Rectal smooth muscle tissue (tissue), 1 donor: Measurements from ENCODE around the gene CD96.
"Not testable (repeated sequence)": the region's sequence is repeated elsewhere in the genome, so short reads cannot be mapped to it uniquely, and the experiment has no call there.

ENCODE experiments used
- H3K27ac ChIP-seq: one replicate; pipeline ENCODE4 v1.7.0; 2013; ENCODE audit warnings: low read depth, low read length, inconsistent platforms
- H3K27me3 ChIP-seq: one replicate; pipeline ENCODE4 v1.7.0; 2013; ENCODE audit warnings: low read length; ENCODE audit not compliant: control insufficient read depth, insufficient read depth
- H3K36me3 ChIP-seq: one replicate; pipeline ENCODE4 v1.7.0; 2013; ENCODE audit warnings: low read length; ENCODE audit not compliant: control insufficient read depth, insufficient read depth
- H3K4me1 ChIP-seq: one replicate; pipeline ENCODE4 v1.7.0; 2013; ENCODE audit warnings: low read length; ENCODE audit not compliant: control insufficient read depth, insufficient read depth
- H3K4me3 ChIP-seq: one replicate; pipeline ENCODE4 v1.7.0; 2013; ENCODE audit warnings: low read length
- H3K9ac ChIP-seq: one replicate; pipeline ENCODE4 v1.7.0; 2013; ENCODE audit warnings: low read length

Gene CD96

GRCh38 chr3:111538681-111539083 is 3.3 kb upstream of the CD96 start:
- H3K27ac ChIP-seq = no peak overlapping the region
- H3K27me3 ChIP-seq = no peaks in the 10 kb centered on the region
- no peak overlapping the region for H3K9ac ChIP-seq
- no peaks in the 10 kb centered on the region for H3K4me1 ChIP-seq
- H3K36me3 ChIP-seq = no peaks in the 10 kb centered on the region
- no peak overlapping the region for H3K4me3 ChIP-seq

- Histone ChIP-seq H3K9ac (no peak overlapping the region), H3K4me3 (no peak overlapping the region), H3K36me3 (no peaks in the 10 kb centered on the region), H3K27ac (no peak overlapping the region), H3K27me3 (no peaks in the 10 kb centered on the region), H3K4me1 (no peaks in the 10 kb centered on the region)
Observed at GRCh38 chr3:111539351-111540331, 2.4 kb upstream of the CD96 start.

GRCh38 chr3:111541391-111541790 is 606 bp upstream of the CD96 start:
- no peak overlapping the region for H3K4me3 ChIP-seq
- no peaks in the 10 kb centered on the region for H3K27me3 ChIP-seq
- H3K4me1 ChIP-seq = no peaks in the 10 kb centered on the region
- no peak overlapping the region for H3K27ac ChIP-seq
- H3K9ac ChIP-seq = no peak overlapping the region
- no peaks in the 10 kb centered on the region for H3K36me3 ChIP-seq

DNA sequence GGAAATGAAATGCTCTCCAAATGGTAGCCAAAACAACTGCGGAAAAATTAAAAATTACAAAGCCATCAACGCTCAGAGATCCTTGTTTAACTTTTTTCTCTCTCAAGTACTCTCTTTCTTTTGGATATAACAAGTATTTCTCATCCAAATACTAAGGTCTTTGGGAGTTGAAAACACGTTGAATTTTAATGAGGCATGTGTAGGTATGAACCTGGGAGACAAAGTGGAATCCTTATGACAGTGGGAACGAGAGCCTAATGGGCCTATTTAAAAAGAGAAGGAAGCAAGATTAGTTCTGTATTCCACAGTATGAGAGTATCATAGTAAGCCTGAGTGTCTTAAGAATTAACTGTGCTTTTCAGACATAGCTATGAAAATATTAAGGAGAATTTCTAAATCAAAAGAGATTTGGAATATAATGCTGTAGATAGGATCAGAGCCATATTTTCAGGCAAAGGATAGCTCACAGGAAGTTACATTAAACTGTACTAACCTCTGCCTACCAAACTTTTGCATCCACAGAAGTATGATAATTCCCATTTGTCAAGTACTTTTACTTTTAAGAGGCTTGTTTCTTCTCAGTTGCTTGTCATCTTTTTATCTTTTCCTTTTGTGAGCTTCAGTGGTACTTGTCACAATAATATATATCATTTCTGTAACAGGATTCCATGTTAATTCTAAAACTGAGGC is 759 bp downstream of the CD96 start:
- Histone ChIP-seq H3K27me3 (no peaks in the 10 kb centered on the region), H3K4me3 (peak overlapping the region; percentile 15), H3K27ac (no peak overlapping the region), H3K4me1 (no peaks in the 10 kb centered on the region), H3K36me3 (no peaks in the 10 kb centered on the region), H3K9ac (no peak overlapping the region)

DNA sequence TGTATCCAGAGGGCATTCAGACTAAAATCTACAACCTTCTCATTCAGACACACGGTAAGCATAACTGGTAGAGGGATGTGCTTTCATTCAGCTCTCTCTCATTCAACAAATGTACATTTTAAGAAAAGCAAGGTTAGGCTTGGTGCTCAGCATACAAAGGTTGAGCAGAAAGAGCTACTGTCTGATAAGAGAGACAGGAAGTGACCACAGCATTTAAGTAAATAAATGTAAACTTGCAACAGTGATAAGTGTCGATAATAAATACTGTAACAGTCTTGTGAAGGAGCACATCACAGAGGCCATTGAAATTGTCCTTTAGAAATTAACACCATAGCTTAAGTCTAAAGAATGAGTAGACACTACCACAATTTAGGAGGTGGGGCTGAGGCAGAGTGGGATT is 3.4 kb downstream of the CD96 start:
- Histone ChIP-seq H3K27ac (no peak overlapping the region), H3K27me3 (no peaks in the 10 kb centered on the region), H3K36me3 (no peaks in the 10 kb centered on the region), H3K9ac (no peak overlapping the region), H3K4me3 (no peak overlapping the region), H3K4me1 (no peaks in the 10 kb centered on the region)

GRCh38 chr3:111547631-111548030 is 5.6 kb downstream of the CD96 start:
- Histone ChIP-seq H3K27ac (no peak overlapping the region), H3K4me1 (no peaks in the 10 kb centered on the region), H3K4me3 (no peak overlapping the region), H3K27me3 (no peaks in the 10 kb centered on the region), H3K36me3 (no peaks in the 10 kb centered on the region), H3K9ac (no peak overlapping the region)

DNA sequence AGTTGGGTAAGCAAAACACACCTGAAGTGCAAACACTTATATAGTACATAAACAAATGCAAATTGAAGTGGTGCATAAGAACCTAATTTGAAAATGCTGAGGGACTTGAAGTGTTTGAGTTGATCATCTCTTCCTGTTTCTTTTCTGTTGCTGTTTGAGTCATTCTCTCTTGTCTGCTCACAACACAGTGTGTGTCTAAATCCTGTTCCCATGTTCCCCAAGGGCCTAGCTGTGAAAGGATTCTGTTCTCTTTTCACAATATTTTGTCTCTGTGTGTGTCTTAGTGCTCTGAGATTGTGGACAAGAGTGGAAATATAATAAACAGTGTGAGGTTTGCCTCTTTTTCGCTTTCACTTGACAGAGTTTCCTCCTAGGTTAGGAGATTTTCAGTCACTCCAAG is 6.1 kb downstream of the CD96 start:
- Histone ChIP-seq H3K9ac (no peak overlapping the region), H3K36me3 (no peaks in the 10 kb centered on the region), H3K4me1 (no peaks in the 10 kb centered on the region), H3K27me3 (no peaks in the 10 kb centered on the region), H3K4me3 (no peak overlapping the region), H3K27ac (no peak overlapping the region)

DNA sequence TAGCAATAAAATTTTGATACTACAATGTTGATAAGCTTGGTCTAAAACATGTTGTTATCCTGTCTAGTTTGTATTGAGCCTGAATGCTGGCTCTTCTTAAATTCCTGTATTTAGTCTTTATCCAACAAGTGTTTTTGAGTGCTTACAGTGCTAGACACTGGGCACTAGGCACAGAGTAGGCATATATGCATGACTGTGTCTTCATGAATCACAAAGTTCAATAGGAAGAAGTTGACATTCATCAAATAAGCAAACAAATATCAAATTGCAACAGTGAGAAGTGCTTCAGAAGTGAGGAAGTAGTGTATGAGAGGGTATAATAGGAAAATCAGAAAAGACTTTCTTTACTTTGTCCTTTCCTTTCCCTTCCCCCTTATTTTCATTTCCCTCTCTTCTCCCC is 6.8 kb downstream of the CD96 start:
- Histone ChIP-seq H3K4me1 (no peaks in the 10 kb centered on the region), H3K27ac (no peak overlapping the region), H3K36me3 (no peaks in the 10 kb centered on the region), H3K9ac (no peak overlapping the region), H3K27me3 (no peaks in the 10 kb centered on the region), H3K4me3 (no peak overlapping the region)

DNA sequence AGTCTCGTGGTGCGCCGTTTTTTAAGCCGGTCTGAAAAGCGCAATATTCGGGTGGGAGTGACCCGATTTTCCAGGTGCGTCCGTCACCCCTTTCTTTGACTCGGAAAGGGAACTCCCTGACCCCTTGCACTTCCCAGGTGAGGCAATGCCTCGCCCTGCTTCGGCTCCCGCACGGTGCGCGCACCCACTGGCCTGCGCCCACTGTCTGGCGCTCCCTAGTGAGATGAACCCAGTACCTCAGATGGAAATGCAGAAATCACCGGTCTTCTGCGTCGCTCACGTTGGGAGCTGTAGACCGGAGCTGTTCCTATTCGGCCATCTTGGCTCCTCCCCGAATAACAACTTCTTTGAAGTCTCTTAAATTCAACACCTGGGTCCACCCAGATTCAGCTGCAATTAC is 19.9 kb downstream of the CD96 start:
- not testable (repeated sequence) for H3K4me3 ChIP-seq, H3K27me3 ChIP-seq, H3K9ac ChIP-seq, H3K4me1 ChIP-seq, H3K36me3 ChIP-seq, H3K27ac ChIP-seq

- no peaks in the 10 kb centered on the region for H3K36me3 ChIP-seq
- no peak overlapping the region for H3K27ac ChIP-seq
- no peaks in the 10 kb centered on the region for H3K4me1 ChIP-seq
- no peak overlapping the region for H3K4me3 ChIP-seq
- H3K9ac ChIP-seq = no peak overlapping the region
- no peaks in the 10 kb centered on the region for H3K27me3 ChIP-seq
Observed at GRCh38 chr3:111566844-111567243, 24.8 kb downstream of the CD96 start.

DNA sequence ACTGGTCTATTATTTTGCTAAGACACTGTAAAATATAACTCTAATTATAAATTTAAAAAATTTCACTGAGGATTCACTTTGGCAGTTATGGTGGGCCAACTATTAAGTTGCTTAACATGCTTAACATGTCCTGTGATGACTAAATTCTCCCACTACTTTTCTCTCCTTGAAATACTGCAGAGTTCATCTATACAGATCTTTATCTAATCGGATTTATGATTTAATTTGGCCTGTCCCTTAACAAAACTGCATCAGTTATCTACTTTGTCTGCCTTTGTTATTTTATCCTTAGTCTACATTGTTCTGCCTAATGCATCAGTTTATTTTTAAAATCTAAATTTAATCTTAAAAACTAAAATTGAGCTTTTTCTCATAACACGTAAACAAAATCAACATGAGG is 26.4 kb downstream of the CD96 start:
- no peaks in the 10 kb centered on the region for H3K4me1 ChIP-seq
- H3K4me3 ChIP-seq = no peak overlapping the region
- no peak overlapping the region for H3K9ac ChIP-seq
- no peaks in the 10 kb centered on the region for H3K27me3 ChIP-seq
- H3K27ac ChIP-seq = no peak overlapping the region
- H3K36me3 ChIP-seq = no peaks in the 10 kb centered on the region

DNA sequence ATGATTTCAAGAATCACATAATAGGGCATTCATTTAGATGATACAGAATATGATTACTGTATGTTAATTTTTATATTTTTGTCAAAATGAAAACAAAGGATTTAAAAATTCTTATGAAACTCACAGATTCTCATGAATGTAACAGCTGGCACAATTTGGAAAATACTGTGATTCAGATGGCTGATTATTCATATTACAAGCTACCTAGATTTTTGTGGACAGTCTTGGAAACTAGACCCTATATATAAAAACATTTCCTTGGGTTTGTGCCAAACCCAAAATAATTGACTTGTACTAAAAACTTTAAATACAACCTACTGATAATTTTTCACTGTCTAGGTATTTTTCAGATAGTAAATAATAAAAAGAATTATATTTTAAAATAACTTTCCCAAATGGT is 26.9 kb downstream of the CD96 start:
- Histone ChIP-seq H3K27ac (no peak overlapping the region), H3K27me3 (no peaks in the 10 kb centered on the region), H3K36me3 (no peaks in the 10 kb centered on the region), H3K9ac (no peak overlapping the region), H3K4me3 (no peak overlapping the region), H3K4me1 (no peaks in the 10 kb centered on the region)
